GOT3 (cell line): ENCODE measurements around the gene NPR3.
"Not testable (repeated sequence)": the region's sequence is repeated elsewhere in the genome, so short reads cannot be mapped to it uniquely, and the experiment has no call there.

Experiments
- DNase-seq: peaks from one replicate; lab custom pipeline; 2025; ENCODE audit warnings: mixed read lengths; lab: John Stamatoyannopoulos, UW

Gene NPR3

DNA sequence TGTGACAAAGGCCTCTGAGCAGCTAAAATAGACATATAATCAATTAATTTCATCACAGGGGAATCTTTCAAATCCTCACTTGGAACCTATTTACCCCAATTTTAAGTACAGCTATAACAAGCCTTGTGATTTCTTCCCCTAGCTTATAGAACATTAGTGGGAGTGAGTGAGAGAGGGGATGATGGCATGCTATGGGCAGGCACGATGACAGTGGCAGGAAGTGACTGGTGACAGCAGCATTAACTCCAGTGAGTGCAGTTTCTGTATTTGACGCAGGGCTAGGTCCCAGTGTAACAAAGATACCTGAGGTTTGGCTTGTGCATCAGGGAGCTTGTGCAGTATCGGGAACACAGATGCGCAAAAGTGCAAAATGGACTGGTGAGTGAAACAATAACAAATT, 54.1 kb downstream of the NPR3 start:
- DNase-seq, result no peak

- no peak for DNase-seq
These were observed 56.9 kb downstream of the NPR3 start for GRCh38 chr5:32767948-32768467.

DNA sequence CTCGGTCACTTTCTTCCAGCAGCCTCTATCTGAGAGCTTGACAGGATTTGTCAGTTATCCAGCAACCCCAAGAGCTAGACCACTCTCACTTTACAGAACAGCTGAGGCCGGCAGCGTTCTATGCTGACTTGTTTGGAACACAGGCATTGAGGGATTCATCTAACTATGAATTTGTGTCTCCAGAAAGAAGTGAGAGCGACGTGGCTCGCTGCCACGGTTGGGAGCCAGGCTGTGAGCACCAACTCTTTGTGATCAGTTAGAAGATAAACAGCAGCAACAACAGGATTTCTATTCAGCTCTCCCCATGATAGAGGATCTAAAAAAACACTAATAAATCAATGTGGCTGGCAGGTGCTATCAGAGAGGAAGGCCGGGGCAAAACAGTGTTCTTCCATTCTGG, 58.6 kb downstream of the NPR3 start:
- no peak for DNase-seq

DNA sequence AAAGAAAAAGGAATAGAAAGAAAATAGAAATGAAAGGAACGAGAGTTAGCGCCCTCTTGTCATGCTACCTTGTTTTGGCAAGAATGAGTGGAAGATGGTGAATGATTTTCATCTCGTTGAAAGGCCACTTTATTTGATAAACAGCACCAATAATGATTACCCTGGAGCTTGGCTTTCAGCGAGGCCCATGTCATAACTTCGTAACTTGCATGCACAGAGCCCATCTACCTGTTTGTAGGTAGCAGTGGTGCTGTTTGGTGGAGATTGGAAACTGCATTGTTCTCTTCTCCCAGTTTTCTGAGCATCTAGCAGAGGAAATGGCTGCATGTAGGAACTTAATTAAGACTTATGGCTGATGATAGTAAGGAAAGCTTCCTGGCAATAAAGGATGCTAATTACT, 59.3 kb downstream of the NPR3 start:
- no peak for DNase-seq

GRCh38 chr5:32771037-32771436, 59.9 kb downstream of the NPR3 start:
- DNase-seq, result no peak

DNA sequence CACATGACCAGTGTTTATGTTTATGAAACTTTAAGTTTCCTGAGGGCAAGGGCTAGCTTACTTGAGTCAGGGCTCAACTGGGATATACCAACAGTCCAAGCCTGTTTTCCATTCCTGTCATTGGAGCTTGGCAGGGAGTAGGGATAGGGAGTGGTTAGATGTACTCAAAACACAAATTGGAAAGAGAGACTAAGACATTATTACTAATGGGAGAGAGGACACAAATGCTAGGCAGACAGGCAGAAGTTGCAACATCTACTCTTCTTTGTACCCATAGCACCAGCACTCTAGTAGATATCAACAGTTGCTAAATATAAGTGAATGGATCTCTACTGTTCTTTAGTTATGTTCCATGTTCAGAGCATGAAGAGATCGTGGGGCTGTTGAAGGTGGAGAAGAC, 62.8 kb downstream of the NPR3 start:
- DNase-seq, result no peak

DNA sequence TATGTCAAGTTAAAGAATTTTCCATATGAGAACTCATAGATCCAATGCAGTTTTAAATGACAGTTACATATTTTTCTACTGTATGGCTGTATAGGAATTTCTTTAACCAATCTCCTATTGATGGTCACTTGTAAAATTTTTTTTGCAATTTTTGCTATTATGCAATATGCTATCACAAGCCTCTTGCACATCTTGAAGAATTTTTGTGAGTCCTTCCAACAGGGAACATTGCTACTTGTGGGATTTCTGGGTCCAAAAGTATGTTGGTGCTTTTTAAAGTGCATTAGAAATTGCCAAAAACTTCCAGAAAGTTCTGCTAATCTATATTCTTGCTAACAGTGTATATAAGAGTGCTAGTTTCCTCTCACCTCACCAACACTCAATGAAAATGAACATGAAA, 65.1 kb downstream of the NPR3 start:
- DNase-seq, result no peak

DNA sequence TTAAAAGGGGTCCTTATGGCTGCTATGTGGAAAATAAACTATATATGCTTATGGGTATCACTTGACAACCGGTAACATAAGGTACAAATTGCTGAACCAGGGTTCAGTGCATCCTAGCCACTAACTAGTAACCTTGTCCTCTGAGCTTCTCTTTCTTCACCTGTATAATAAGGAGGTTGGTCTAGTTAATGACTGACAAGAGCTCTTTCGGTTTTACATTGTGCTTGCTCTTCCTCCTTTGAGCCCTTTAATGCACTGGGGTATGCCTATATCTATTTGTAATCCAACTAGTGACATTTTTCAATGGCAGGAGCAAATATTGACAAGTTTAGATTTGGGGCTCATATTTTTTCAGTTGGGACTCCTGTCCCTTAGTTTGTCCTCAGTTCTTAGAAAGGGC, 66.1 kb downstream of the NPR3 start:
- DNase-seq, result no peak

- DNase-seq, result no peak
These were observed 66.6 kb downstream of the NPR3 start for GRCh38 chr5:32777733-32778132.

DNA sequence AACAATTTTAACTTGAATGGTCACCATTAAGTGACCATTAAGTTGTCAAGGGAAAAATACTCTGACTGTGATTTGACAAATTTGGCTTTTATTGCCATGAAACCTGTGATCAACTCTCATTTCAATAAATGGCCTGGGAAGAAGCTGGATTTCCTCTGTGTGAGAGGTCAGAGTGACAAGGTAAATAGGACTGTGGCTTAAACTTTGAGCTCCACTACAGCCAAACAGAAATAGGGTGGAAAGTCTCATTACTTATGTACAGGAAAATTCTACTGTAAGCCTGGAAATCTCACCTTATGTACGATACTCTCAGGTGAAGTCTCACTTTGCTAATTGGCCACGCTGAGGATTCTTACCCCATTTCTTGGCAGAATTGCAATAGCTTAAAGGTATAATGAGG, 67.3 kb downstream of the NPR3 start:
- no peak for DNase-seq

- DNase-seq, result no peak
These were observed 68.8 kb downstream of the NPR3 start for GRCh38 chr5:32779754-32780415.

- DNase-seq, result no peak
These were observed 69.4 kb downstream of the NPR3 start for GRCh38 chr5:32780508-32780919.

GRCh38 chr5:32783661-32784060, 72.5 kb downstream of the NPR3 start:
- no peak for DNase-seq

GRCh38 chr5:32785611-32786254, 74.6 kb downstream of the NPR3 start:
- DNase-seq, result no peak

- DNase-seq, result no peak
These were observed 75.2 kb downstream of the NPR3 start for GRCh38 chr5:32786311-32786710.

GRCh38 chr5:32790411-32790951, 79.4 kb downstream of the NPR3 start:
- no peak for DNase-seq

GRCh38 chr5:32791536-32792243, 80.6 kb downstream of the NPR3 start:
- no peak for DNase-seq

DNA sequence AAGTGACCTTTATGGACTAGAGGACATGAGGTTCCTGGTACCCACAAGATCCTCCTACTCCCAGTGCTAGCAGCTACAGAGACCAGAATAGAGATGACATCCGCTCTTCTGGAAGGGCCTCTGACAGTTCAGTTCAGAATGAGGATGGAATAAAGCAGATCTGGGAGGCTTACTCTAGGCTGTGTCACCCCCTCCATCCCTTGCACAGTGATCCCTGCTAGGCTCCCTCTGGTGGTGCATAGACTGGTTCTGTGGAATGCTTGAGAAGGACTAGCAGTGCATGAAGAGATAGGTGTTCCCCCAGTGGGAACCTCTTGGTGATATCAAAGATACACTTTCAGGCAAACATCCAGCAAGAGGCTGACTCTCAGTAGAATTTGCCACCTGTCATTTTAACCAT, 83.0 kb downstream of the NPR3 start:
- no peak for DNase-seq

GRCh38 chr5:32802764-32803163, 91.6 kb downstream of the NPR3 start:
- no peak for DNase-seq

DNA sequence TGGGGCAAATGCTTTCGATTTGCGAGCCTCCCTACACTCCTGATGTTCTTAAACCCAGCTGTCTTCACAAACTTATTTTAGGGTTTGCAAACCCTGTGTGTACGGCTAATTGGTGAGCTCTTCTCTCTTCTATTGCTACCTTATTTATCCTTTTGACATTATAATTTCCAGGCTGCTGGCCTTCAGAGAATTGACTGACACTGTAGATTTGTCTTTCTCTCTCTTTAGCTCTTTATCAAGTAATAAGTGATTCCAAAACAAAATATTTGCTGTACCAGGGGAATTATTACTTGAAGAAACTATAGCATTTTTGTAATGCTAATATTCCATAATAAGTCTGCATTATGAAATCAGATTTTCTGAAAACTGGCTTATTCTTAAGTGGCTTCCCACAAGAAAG, 92.5 kb downstream of the NPR3 start:
- DNase-seq, result no peak

DNA sequence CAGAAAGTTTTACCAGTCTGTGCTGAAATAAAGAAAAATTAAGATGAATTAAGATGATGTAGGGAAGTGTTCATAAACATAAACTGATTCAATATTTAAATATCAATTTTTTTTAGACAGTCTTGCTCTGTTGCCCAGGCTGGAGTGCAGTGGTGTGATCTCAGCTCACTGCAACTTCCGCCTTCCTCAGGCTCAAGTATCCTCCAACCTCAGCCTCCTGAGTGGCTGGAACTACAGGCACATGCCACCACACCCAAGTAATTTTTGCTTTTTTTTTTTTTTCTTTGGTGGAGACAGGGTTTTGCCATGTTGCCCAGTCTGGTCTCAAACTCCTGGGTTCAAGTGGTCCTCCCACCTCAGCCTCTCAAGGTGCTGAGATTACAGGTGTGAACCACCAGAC, 94.3 kb downstream of the NPR3 start:
- not testable (repeated sequence) for DNase-seq

DNA sequence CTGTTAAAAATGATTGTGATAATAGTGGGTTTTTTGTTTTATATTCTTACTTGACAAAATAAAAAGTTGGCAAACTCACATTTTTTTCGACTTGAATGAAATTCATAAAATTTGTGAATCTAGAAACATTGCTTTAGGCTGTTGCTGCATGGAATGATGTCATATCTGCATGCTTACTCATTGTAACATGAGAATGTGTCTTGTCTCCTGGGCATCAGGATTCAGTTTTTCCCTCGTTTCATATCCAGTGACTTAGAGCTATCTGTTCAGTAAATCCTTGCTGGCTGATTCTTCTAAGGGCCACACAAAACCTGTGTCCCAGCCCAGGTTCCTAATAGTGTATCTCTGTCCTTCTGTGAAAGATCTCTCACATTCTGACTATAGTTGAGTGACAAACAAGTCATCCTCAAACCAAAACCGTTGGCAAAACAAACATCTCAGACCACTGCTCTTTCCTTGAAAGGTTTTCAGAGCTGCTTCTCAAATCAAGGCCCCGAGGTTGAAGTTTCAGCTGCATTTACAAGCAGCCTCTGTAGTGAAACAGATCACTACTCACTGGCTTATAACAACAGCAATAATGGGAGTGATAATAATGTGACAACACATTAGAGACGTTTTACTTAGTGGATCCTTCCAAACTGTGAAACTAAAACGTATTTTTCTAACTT, 95.0 kb downstream of the NPR3 start:
- DNase-seq, result no peak
